K562 (cell line): ENCODE measurements around the gene EFNA2. TPM values are rescaled to one million over a fixed set of nuclear protein-coding genes. Genes with fewer than 3 reads are reported as not detected.
A peak's percentile ranks its signal among the peaks of the same experiment; 100 is the strongest.

Source experiments
- CCNT2 ChIP-seq: IDR thresholded peaks from 2 replicates; pipeline ENCODE4 v1.6.1; 2011; ENCODE audit warnings: borderline replicate concordance, low read depth, mild to moderate bottlenecking, moderate library complexity, mixed read lengths, low read length; ENCODE audit not compliant: insufficient read length; ENCODE audit errors: extremely low read depth
- CEBPG ChIP-seq, 3 experiments: fragments of 200-800 bp in 1 of 3; sonication (Bioruptor generic) in 1 of 3; sonication (generic) in 1 of 3; formaldehyde crosslinking in 1 of 3; IDR thresholded peaks in 2 of 3; conservative IDR thresholded peaks in 1 of 3; 2 replicates each; pipeline versions ENCODE4 v1.6.1 to v1.8.0; 2016 to 2022; ENCODE audit warnings: missing compliant biosample characterization in 2 of 3, missing genetic modification characterization in 2 of 3, mild to moderate bottlenecking in 1 of 3, missing genetic modification reagents in 1 of 3
- CTBP1 ChIP-seq: fragments of 450-650 bp; IDR thresholded peaks from 2 replicates; pipeline ENCODE4 v1.6.1; 2016; ENCODE audit warnings: borderline replicate concordance
- FIP1L1 ChIP-seq: fragments of 200-400 bp; formaldehyde crosslinking; IDR thresholded peaks from 2 replicates; pipeline ENCODE4 v1.6.1; 2018; ENCODE audit warnings: mild to moderate bottlenecking, low read depth, low read length; ENCODE audit not compliant: poor library complexity, severe bottlenecking
- GABPA ChIP-seq: fragments of 200-800 bp; sonication (Bioruptor generic); conservative IDR thresholded peaks from 2 replicates; pipeline ENCODE4 v1.6.1; 2016; ENCODE audit warnings: low read depth, missing genetic modification characterization, missing compliant biosample characterization
- GTF2E2 ChIP-seq: fragments of 200-800 bp; sonication (Bioruptor generic); IDR thresholded peaks from 2 replicates; pipeline ENCODE4 v1.6.1; 2016; ENCODE audit warnings: missing genetic modification characterization, missing compliant biosample characterization
- KAT7 ChIP-seq: sonication (generic); formaldehyde crosslinking; IDR thresholded peaks from 2 replicates; pipeline ENCODE4 v1.8.0; 2022; ENCODE audit warnings: missing genetic modification reagents, mild to moderate bottlenecking, borderline replicate concordance
- LARP7 ChIP-seq: fragments of 450-650 bp; IDR thresholded peaks from 2 replicates; pipeline ENCODE4 v1.6.1; 2016
- PHTF2 ChIP-seq: fragments of 250-450 bp; sonication (Bioruptor Pico); IDR thresholded peaks from 2 replicates; pipeline ENCODE4 v1.5.0; 2021; ENCODE audit warnings: mild to moderate bottlenecking
- PRPF4 ChIP-seq: fragments of 200-400 bp; formaldehyde crosslinking; IDR thresholded peaks from one replicate; pipeline ENCODE4 v1.6.1; 2017; ENCODE audit warnings: low read length, low read depth, mild to moderate bottlenecking; ENCODE audit not compliant: insufficient read depth, poor library complexity, severe bottlenecking
- RFX1 ChIP-seq: fragments of 450-650 bp; IDR thresholded peaks from 2 replicates; pipeline ENCODE4 v1.6.1; 2016; ENCODE audit warnings: mild to moderate bottlenecking, moderate library complexity
- SP1 ChIP-seq: sonication (generic); formaldehyde crosslinking; IDR thresholded peaks from 2 replicates; pipeline ENCODE4 v1.8.1; 2022; ENCODE audit warnings: mild to moderate bottlenecking, missing genetic modification reagents
- ZBTB7A ChIP-seq: IDR thresholded peaks from 2 replicates; pipeline ENCODE4 v1.6.1; 2011; ENCODE audit warnings: low read depth, mild to moderate bottlenecking, low read length, moderate library complexity, borderline replicate concordance; ENCODE audit not compliant: control insufficient read depth
- ZNF133 ChIP-seq: fragments of 250-450 bp; sonication (Bioruptor Pico); IDR thresholded peaks from 2 replicates; pipeline ENCODE4 v1.4.0; 2020; ENCODE audit warnings: mild to moderate bottlenecking
- polyA plus RNA-seq, 8 experiments: library from polyadenylated mRNA; depleted of rRNA in 4 of 8; stranded (reverse) in 5 of 8; unstranded in 3 of 8; fragments of >200 nt; fragmentation: Nextera tagmentation in 2 of 8; fragmentation: Illumina TruSeq in 1 of 8; extraction: Ambion mirVana in 2 of 8; extraction: Trizol in 1 of 8; gene quantifications; 2 replicates each; pipeline versions ENCODE4 v1.2.1 to v1.2.3, GENCODE V29; 2011 to 2014; ENCODE audit warnings: inconsistent platforms in 1 of 8, missing spikeins in 1 of 8
- total RNA-seq, 7 experiments: library from RNA; depleted of rRNA in 6 of 7; stranded (reverse); fragments of >200 nt in 6 of 7; fragmentation: Illumina TruSeq in 2 of 7; extraction: Trizol in 2 of 7; gene quantifications; 2 replicates each; pipeline versions ENCODE4 v1.2.1 to v1.2.3, GENCODE V29; 2011 to 2021; ENCODE audit warnings: low replicate concordance in 1 of 7
- TF ChIP-seq, protein P1 (sequence below): fragments of 450-650 bp; formaldehyde crosslinking; IDR thresholded peaks from 2 replicates; pipeline ENCODE4 v1.4.0; 2020; ENCODE audit warnings: mild to moderate bottlenecking
- TF ChIP-seq, protein P2 (sequence below), 2 experiments: IDR thresholded peaks; 2 replicates each; pipeline ENCODE4 v1.6.1; 2012; ENCODE audit warnings: improper control_type of control experiment in 2 of 2, low read depth in 2 of 2, low read length in 2 of 2, borderline replicate concordance in 1 of 2
- TF ChIP-seq, protein P3 (sequence below): sonication (generic); formaldehyde crosslinking; IDR thresholded peaks from 2 replicates; pipeline ENCODE4 v1.5.0; 2020; ENCODE audit warnings: missing genetic modification reagents
- TF ChIP-seq, protein P4 (sequence below): fragments of 200-800 bp; sonication (Bioruptor generic); IDR thresholded peaks from 2 replicates; pipeline ENCODE4 v1.6.1; 2017; ENCODE audit warnings: missing genetic modification characterization, missing compliant biosample characterization

Gene EFNA2
- total and polyA plus RNA-seq, 9 of the 15 experiments (the other 6 are each of a cell fraction or from before 2014, with no cell fraction given): 0.11 to 0.44 (median 0.15) TPM; not detected in 6

DNA sequence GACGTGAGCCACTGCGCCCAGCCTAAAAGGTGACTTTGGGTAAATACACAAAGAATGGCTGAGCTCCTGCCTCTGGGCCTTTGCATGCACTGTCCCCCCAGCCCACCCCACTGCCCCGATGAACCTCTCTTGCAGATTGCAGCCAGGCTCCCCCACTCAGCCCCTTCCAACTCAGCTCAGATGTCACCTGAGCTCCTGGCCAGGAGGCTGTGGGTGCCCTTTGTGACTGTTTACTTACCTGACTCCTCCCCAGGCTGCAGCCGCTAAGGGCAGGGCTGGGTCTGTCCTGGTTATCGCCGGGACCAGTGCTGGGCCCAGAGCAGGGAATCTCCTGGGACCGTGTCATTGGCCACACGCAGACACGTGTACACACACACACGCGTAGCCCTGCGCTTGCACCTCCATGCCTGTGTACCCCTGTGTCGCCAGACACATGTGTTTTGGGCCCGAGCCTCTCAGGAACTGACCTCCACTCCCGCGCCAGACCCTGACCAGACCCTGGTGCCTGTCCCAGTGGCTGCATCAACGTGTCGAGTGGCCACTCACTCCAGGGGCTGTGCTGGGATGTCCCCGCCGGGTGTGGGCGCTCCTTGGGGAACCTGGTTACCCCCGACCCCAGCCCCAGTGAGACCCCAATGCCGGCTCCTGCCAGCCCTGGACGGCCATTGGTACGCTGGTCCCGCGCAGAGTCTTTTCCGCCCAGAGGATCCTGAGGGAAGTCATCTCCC lies 18.7 kb downstream of the EFNA2 start (continued):
- TF ChIP-seq, protein P1, sequence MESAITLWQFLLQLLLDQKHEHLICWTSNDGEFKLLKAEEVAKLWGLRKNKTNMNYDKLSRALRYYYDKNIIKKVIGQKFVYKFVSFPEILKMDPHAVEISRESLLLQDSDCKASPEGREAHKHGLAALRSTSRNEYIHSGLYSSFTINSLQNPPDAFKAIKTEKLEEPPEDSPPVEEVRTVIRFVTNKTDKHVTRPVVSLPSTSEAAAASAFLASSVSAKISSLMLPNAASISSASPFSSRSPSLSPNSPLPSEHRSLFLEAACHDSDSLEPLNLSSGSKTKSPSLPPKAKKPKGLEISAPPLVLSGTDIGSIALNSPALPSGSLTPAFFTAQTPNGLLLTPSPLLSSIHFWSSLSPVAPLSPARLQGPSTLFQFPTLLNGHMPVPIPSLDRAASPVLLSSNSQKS (CRISPR knock-in tag): no peak
- TF ChIP-seq ZBTB7A (peak; percentile 21; the same call in 1 of the 2 replicates), CEBPG (CRISPR knock-in tag; IDR thresholded peaks at IDR 0.05) (no peak), CEBPG (tag; conservative IDR thresholded peaks at IDR 0.05 in 1 of 2, IDR thresholded peaks at IDR 0.05 in 1 of 2) (no peak), SP1 (CRISPR knock-in tag) (no peak), LARP7 (no peak), CTBP1 (no peak), PHTF2 (CRISPR knock-in tag) (no peak), ZNF133 (CRISPR knock-in tag) (no peak), KAT7 (no peak), GTF2E2 (no peak), GABPA (tag) (no peak), RFX1 (no peak), CCNT2 (no peak), FIP1L1 (no peak), PRPF4 (no peak)
- TF ChIP-seq, protein P2, sequence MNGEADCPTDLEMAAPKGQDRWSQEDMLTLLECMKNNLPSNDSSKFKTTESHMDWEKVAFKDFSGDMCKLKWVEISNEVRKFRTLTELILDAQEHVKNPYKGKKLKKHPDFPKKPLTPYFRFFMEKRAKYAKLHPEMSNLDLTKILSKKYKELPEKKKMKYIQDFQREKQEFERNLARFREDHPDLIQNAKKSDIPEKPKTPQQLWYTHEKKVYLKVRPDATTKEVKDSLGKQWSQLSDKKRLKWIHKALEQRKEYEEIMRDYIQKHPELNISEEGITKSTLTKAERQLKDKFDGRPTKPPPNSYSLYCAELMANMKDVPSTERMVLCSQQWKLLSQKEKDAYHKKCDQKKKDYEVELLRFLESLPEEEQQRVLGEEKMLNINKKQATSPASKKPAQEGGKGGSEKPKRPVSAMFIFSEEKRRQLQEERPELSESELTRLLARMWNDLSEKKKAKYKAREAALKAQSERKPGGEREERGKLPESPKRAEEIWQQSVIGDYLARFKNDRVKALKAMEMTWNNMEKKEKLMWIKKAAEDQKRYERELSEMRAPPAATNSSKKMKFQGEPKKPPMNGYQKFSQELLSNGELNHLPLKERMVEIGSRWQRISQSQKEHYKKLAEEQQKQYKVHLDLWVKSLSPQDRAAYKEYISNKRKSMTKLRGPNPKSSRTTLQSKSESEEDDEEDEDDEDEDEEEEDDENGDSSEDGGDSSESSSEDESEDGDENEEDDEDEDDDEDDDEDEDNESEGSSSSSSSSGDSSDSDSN (IDR thresholded peaks at IDR 0.05; ENCODE audit: borderline replicate concordance in 1 of 2, low read depth in 2 of 2, low read length in 2 of 2): no peak
- TF ChIP-seq, protein P3, sequence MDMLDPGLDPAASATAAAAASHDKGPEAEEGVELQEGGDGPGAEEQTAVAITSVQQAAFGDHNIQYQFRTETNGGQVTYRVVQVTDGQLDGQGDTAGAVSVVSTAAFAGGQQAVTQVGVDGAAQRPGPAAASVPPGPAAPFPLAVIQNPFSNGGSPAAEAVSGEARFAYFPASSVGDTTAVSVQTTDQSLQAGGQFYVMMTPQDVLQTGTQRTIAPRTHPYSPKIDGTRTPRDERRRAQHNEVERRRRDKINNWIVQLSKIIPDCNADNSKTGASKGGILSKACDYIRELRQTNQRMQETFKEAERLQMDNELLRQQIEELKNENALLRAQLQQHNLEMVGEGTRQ (CRISPR knock-in tag): peak; percentile 36; the same call in 1 of the 2 replicates
- TF ChIP-seq, protein P4, sequence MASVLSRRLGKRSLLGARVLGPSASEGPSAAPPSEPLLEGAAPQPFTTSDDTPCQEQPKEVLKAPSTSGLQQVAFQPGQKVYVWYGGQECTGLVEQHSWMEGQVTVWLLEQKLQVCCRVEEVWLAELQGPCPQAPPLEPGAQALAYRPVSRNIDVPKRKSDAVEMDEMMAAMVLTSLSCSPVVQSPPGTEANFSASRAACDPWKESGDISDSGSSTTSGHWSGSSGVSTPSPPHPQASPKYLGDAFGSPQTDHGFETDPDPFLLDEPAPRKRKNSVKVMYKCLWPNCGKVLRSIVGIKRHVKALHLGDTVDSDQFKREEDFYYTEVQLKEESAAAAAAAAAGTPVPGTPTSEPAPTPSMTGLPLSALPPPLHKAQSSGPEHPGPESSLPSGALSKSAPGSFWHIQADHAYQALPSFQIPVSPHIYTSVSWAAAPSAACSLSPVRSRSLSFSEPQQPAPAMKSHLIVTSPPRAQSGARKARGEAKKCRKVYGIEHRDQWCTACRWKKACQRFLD (CRISPR knock-in tag): no peak
